ENCODE results near the gene RDH13. TPM values are rescaled to one million over a fixed set of nuclear protein-coding genes. Genes with fewer than 3 reads are reported as not detected.

Gene RDH13
- total RNA-seq, 1 donor from 2014 or later, result 23.2 TPM

DNA sequence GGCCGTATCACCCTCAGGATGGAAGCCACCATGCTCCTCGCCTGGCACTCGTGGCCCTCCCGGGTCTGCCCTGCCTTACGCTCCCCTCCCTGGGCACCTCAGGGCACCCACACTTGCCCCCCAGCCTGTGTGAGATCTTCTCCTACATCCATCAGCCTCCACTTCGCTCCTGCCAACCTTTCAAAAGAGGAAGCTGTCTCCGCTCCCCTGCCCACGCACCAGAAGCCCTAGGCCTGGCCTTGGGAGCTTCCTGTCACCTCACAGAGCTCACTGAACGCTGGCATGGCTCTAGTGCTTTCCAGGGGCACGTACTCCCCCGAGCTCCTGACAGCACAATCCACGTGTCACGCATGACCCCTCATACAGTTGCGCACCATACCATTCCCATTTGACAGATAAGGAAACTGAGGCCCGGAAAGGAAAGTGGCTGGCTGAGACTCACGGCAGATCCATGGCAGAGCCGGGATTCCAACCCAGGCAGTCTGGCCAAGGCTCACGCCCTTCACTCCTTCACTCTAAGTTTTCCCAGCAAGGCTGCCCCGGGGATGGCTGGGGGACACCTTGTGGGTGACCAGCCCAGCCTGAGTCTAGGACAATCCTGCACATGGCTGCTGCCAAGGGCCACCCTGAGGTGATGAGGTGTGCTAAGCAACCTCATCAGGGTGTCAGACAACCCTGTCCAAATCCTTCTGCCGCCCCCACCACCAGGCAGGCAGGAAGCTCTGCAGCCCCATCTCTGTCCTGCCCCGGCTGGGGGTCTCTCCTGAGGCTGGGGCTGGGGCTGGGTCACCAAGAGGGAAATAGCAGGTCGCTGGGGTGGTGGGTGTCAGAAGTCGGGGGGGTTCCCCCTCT is 35.1 kb upstream of the RDH13 start:
- H3K27me3 Mint-ChIP-seq, result no peaks in the 10 kb centered on the region
- no peaks in the 10 kb centered on the region for H3K9me3 Mint-ChIP-seq
- DNase-seq, result no peak
- no peaks in the 10 kb centered on the region for H3K4me1 Mint-ChIP-seq
- no peak overlapping the region for H3K4me3 Mint-ChIP-seq
- H3K27ac Mint-ChIP-seq, result no peak overlapping the region
- intact Hi-C loops (cut with micrococcal nuclease), result no loop called here
- H3K36me3 Mint-ChIP-seq (ENCODE audit: low read depth), result peaks cover 26% of the 10 kb centered on the region

DNA sequence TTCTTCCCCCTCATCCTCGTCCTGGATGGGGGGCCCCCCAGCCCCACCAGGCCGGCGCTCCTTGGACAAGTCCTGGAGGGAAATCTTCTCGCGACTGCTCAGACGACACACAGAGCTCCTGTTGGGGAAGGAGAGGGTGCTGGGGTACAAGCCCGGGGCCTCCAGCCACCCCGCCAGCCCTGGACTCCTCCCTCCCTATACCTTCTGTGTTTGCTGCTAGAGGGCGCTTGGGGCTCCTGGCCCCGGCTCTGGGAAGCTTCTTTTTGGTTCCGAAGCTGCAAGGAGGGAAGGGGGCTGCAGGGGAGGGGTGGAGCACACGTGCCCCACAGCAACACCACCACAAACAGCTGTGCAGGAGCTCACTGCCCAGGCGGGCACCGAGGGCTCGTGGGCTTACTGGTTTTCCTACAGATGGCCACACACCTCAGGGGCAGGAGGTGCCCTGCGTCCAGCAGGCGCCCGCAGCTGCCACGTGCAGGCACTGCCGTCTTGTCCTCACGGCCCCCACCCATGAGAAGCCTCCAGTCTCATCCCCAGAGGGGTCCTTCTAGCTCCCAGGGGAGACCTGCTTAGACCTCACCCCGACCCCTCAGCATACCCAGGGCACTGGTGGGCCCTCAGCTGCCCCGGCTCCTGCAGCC is 33.2 kb upstream of the RDH13 start:
- no peak for DNase-seq
- intact Hi-C loops (cut with micrococcal nuclease), result no loop called here
- Mint-ChIP-seq H3K4me3 (no peak overlapping the region), H3K27ac (no peak overlapping the region), H3K27me3 (no peaks in the 10 kb centered on the region), H3K36me3 (ENCODE audit: low read depth) (peaks cover 13% of the 10 kb centered on the region), H3K4me1 (no peaks in the 10 kb centered on the region), H3K9me3 (no peaks in the 10 kb centered on the region)

GRCh38 chr19:55095260-55096060 is 32.5 kb upstream of the RDH13 start:
- intact Hi-C loops (cut with micrococcal nuclease), result no loop called here
- no peaks in the 10 kb centered on the region for H3K27me3 Mint-ChIP-seq
- no peak overlapping the region for H3K4me3 Mint-ChIP-seq
- H3K36me3 Mint-ChIP-seq (ENCODE audit: low read depth), result peaks cover 15% of the 10 kb centered on the region
- no peak overlapping the region for H3K27ac Mint-ChIP-seq
- no peak for DNase-seq
- H3K4me1 Mint-ChIP-seq, result no peaks in the 10 kb centered on the region
- H3K9me3 Mint-ChIP-seq, result no peaks in the 10 kb centered on the region

- no peak for DNase-seq
- intact Hi-C loops (cut with micrococcal nuclease), result no loop called here
- no peaks in the 10 kb centered on the region for H3K27me3 Mint-ChIP-seq
- H3K9me3 Mint-ChIP-seq, result no peaks in the 10 kb centered on the region
- peaks cover 13% of the 10 kb centered on the region for H3K36me3 Mint-ChIP-seq (ENCODE audit: low read depth)
- no peak overlapping the region for H3K4me3 Mint-ChIP-seq
- no peak overlapping the region for H3K27ac Mint-ChIP-seq
- H3K4me1 Mint-ChIP-seq, result peaks cover under 1% of the 10 kb centered on the region
Measured at GRCh38 chr19:55094456-55095259, 31.7 kb upstream of the RDH13 start.

GRCh38 chr19:55092423-55093318 is 29.7 kb upstream of the RDH13 start:
- intact Hi-C loops (cut with micrococcal nuclease), result no loop called here

DNA sequence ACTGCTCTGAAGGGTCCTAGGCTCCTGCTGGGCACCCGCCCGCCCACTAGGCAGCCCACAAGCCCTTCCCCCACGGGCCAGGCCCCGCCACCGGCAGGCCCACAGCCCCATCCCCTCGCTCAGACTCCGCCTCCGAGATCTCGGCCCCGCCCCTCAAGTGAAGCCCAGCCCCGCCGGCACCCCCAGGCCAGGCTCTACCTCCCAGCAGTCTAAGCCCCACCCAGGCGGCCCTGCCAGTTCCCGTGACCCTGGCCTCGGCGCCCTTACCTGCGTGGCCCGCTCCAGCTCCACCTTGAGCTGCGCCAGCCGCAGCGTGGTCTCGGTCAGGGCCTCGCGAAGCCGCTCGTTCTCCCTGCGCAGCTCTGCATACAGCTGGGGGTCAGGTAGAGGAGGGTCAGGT is 29.0 kb upstream of the RDH13 start:
- H3K4me3 Mint-ChIP-seq, result no peak overlapping the region
- H3K4me1 Mint-ChIP-seq, result peaks cover 20% of the 10 kb centered on the region
- no peaks in the 10 kb centered on the region for H3K9me3 Mint-ChIP-seq
- no peak for DNase-seq
- intact Hi-C loops (cut with micrococcal nuclease), result no loop called here
- H3K27ac Mint-ChIP-seq, result no peak overlapping the region
- peaks cover 29% of the 10 kb centered on the region for H3K36me3 Mint-ChIP-seq (ENCODE audit: low read depth)
- H3K27me3 Mint-ChIP-seq, result peaks cover 16% of the 10 kb centered on the region

More at GRCh38 chr19:55092423-55093318, 29.7 kb upstream of the RDH13 start:
- H3K36me3 Mint-ChIP-seq (ENCODE audit: low read depth), result peaks cover 27% of the 10 kb centered on the region
- no peak overlapping the region for H3K4me3 Mint-ChIP-seq
- no peak for DNase-seq
- H3K27ac Mint-ChIP-seq, result no peak overlapping the region
- no peaks in the 10 kb centered on the region for H3K9me3 Mint-ChIP-seq
- peaks cover 15% of the 10 kb centered on the region for H3K4me1 Mint-ChIP-seq
- H3K27me3 Mint-ChIP-seq, result peaks cover 11% of the 10 kb centered on the region

DNA sequence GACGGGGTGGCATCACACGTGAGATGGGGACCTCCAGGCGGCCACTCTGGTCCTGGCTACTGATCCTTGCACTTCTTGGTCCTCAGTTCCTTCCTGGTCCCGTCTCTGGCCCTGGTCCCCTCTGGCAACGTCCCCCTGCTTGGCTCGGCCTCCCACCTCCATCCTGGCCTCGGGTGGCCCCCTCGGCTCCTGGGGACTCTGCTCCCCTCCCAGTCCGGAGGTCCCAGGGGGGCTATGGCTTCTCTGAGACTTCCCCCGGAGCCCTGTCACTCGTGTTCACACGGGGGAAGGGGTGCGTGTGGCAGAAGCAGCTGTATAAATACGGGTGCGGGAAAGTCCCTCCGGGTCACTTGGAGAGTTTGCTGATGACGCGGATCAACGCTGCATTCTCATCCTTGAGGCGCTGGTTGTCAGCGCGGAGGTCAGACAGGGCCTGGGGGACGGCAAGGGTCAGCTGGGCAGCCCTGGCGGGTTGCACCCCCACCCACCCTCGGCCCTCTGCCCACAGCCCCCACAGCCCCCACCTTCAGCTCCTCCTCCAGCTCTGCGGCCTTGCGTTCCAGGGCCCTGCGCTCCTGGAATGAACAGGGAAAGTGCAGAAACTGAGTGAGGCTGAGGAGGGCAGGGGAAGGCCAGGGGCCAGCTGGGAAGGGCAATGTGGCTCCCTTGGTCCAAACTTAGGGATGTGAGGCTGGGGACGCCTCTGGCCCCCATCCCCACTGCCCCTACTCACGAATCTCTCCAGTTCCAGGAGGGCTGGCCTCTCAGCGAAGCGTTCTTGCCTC is 28.4 kb upstream of the RDH13 start:
- DNase-seq, result no peak
- H3K4me3 Mint-ChIP-seq, result no peak overlapping the region
- peaks cover 29% of the 10 kb centered on the region for H3K36me3 Mint-ChIP-seq (ENCODE audit: low read depth)
- intact Hi-C loops (cut with micrococcal nuclease), result no loop called here
- no peak overlapping the region for H3K27ac Mint-ChIP-seq
- no peaks in the 10 kb centered on the region for H3K9me3 Mint-ChIP-seq
- peaks cover 18% of the 10 kb centered on the region for H3K27me3 Mint-ChIP-seq
- peaks cover 20% of the 10 kb centered on the region for H3K4me1 Mint-ChIP-seq

GRCh38 chr19:55090564-55090963 is 27.6 kb upstream of the RDH13 start:
- Mint-ChIP-seq H3K4me1 (peaks cover 20% of the 10 kb centered on the region), H3K27me3 (peaks cover 24% of the 10 kb centered on the region), H3K4me3 (no peak overlapping the region), H3K9me3 (no peaks in the 10 kb centered on the region), H3K27ac (no peak overlapping the region), H3K36me3 (ENCODE audit: low read depth) (peaks cover 29% of the 10 kb centered on the region)
- intact Hi-C loops (cut with micrococcal nuclease), result no loop called here
- no peak for DNase-seq

DNA sequence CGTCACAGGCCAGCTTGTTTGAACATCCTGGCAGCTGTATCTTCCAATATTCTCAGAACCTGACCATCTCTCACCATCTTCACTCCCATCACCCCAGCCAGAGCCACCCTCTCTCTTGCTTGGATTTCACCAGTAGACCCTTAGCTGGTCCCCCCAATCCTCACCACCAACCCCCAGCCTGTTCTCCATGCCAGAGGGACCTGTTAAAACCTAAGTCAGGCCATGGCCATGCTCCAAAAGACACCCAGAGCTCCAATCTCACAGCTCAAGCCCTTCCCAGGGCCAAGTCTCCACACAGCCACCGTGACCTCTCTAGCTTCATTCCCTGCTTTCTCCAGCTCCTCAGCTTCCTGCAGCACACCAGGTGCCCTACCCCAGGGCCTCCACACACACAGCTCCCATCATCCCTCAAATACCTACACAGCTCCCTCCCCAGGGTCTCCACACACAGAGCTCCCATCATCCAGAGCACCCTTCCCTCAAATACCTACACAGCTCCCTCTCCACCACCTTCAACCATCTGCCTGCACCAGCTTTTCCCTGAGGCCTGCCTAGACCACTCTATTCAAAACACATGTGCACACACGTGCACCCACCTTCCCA is 26.5 kb upstream of the RDH13 start:
- Mint-ChIP-seq H3K36me3 (ENCODE audit: low read depth) (peaks cover 25% of the 10 kb centered on the region), H3K4me3 (no peak overlapping the region), H3K27ac (peak overlapping the region; percentile 6), H3K4me1 (peaks cover 20% of the 10 kb centered on the region), H3K27me3 (peaks cover 31% of the 10 kb centered on the region), H3K9me3 (no peaks in the 10 kb centered on the region)
- intact Hi-C loops (cut with micrococcal nuclease), result no loop called here
- no peak for DNase-seq

DNA sequence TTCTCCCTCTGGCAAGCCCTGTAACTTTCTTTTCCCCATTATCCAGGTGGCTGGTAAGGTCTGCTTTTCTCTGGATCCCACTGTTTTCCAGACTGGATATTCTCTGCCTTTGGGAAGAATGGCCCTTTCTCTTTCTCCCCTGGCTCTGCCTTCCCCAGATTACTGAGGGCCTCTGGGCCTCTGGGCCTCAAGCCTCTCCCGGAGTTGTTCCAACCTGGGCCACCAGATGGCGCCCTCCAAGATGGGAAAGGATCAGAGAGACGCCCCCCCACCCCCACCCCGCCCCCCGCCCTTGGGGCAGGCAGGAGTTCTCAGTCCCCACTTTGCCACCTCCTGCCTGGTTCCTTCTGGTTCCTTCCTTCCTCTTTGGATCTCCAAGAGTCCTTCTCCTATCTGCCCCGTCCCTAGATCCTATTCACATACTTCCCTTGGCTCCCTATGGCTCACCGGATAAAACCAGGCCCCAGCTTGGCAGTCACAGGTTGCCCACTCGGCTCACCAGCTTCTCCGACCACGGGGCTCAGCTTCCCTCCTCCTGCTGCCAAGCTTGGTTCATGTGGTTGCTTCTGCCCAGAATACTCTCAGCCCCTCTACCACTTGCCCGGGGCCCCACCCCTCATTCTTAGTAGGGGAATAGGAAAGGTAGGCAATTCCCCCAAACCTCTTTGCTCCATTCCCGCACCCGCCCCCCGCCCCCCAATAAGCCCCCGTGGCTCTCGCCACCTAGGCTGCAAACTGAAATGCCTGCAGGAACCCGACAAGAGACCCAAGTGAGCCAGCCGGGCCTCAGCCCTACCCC is 25.8 kb upstream of the RDH13 start:
- Mint-ChIP-seq H3K9me3 (no peaks in the 10 kb centered on the region), H3K36me3 (ENCODE audit: low read depth) (peaks cover 25% of the 10 kb centered on the region), H3K4me1 (peaks cover 20% of the 10 kb centered on the region), H3K27ac (peak overlapping the region; percentile 36), H3K27me3 (peaks cover 37% of the 10 kb centered on the region), H3K4me3 (peak overlapping the region; percentile 68)
- peak; percentile 94 for DNase-seq
- intact Hi-C loops (cut with micrococcal nuclease), result no loop called here

GRCh38 chr19:55088021-55088451 is 25.1 kb upstream of the RDH13 start:
- no peak for DNase-seq
- intact Hi-C loops (cut with micrococcal nuclease), result no loop called here
- H3K36me3 Mint-ChIP-seq (ENCODE audit: low read depth), result peaks cover 25% of the 10 kb centered on the region
- H3K4me1 Mint-ChIP-seq, result peaks cover 20% of the 10 kb centered on the region
- H3K27ac Mint-ChIP-seq, result peak overlapping the region; percentile 36
- H3K9me3 Mint-ChIP-seq, result no peaks in the 10 kb centered on the region
- H3K4me3 Mint-ChIP-seq, result peak overlapping the region; percentile 68
- peaks cover 41% of the 10 kb centered on the region for H3K27me3 Mint-ChIP-seq

All from activated CD4-positive, alpha-beta T cell treated with anti-CD3 and anti-CD28 coated beads, Interleukin-2, amount 10 ng/mL, durations not matched to agents 24 days and 14 days (primary cell).